GM21367 (cell line): ENCODE data around the gene MACF1.
"Not testable (repeated sequence)": the region's sequence is repeated elsewhere in the genome, so short reads cannot be mapped to it uniquely, and the experiment has no call there.

Experiments used
- ATAC-seq: cut with Tn5 transposase; IDR thresholded peaks from one replicate; pipeline ENCODE4 v1.9.1; 2021; ENCODE audit not compliant: unreplicated experiment

MACF1 gene

DNA sequence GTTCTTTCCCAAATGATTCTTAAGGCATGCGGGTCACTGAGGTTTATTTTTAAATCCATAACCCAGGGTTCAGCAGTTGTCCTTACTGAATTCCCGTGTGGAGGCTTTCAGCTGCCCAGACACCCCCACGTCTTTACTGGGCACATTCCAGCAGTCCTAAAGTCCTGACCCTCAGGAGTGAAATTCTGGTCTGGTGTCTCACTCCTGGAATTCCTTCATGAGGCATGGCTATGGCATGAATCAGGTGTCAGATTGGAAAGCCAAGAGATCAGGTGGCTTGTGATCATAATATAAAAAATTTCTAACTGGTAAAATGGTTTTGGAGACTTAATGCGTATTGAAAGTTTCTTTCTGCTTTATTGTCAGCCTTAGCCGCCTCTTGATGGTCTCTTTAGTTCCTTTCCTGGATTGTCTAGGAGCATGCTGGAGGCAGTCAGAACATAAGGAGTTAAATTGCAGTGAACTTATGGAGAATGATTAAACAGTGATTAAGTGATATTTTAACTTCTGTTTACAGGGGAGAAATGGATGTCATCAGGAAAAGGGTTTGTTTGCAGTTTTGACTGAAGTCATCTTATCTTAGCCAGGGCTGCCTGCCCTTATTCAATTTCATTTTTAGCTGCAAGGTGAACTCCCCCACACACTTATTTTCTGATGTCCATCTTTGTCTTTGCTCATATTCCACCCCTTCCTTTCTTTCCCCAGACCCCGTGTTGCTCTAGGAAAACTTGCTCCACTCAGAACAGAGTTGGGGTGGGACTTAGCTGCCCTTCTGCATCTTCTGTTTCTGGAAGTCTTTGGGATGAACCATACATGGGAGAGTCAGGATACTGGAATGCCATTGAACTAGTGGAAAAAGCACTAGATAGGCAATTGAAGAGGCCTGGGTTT, 25.7 kb upstream of the MACF1 start:
- no peak for ATAC-seq

DNA sequence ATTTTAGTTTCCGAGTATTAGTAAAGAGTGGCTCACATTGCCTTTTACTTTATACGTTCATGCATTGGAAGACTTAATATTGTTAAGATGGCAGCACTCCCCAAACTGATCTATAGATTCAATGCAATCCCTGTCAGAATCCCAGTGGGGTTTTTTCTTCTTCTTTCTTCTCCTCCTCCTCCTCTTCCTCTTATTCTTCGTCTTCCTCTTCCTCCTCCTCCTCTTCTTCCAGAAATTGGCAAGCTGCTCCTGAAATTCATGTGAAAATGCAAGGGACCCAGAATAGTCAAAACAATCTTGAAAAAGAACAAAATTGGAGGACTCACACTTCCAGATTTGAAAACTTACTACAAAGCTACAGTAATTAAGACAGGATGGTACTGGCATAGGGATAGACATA, 23.2 kb upstream of the MACF1 start:
- ATAC-seq: no peak

DNA sequence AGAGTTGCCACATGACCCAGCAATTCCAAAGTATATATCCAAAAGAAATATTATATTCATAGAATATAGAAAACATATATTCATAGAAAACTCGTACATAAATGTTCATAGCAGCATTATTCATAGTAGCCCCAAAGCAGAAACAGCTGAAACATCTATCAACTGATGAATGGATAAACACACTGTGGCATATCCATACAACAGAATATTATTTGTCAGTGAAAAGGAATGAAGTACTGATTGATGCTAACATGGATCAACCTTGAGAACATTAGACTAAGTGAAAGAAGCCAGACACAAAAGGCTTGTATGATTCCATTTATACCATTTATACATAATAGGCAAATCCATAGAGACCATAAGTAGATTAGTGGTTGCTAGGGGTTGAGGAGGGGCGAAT, 21.7 kb upstream of the MACF1 start:
- ATAC-seq: no peak

DNA sequence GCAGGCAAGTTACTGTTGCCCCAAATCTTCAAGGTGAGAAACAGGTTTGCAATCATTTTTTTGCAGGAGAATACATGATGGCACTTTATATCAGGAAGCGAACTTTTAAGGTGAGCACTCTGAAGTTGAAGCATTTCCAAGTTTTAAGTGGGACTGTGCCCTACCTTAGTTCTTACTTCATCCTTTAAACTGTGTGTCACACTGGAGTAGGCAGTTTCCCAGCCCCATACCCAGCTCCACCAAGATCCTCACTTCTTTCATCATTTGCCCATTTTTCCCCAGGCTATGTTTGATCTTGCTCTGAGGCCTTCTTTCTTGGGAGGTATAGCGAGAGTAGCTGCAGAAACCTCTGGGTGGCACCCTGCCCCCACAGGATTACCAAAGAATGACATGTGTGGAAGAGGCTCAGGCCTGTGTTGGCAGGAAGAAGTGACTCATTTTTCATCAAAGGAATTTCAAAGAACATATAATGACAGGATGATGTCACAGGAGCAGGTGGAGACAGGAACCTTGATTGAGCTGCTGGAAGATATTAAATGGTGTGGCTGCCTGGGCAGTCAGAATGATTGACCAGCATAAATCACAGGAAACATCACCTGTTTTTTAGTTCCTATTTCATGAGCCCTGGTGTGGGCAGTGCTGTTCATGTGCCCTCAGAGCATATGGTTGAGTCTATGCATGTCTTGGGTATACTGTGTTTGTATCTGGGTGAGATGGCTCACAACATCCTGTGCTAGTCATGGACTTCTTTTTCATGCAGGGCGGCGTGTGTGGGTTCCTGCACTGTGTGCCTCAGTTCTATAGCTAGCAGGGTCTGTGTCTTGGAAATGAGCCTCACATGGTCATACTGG, 20.8 kb upstream of the MACF1 start:
- ATAC-seq: no peak

DNA sequence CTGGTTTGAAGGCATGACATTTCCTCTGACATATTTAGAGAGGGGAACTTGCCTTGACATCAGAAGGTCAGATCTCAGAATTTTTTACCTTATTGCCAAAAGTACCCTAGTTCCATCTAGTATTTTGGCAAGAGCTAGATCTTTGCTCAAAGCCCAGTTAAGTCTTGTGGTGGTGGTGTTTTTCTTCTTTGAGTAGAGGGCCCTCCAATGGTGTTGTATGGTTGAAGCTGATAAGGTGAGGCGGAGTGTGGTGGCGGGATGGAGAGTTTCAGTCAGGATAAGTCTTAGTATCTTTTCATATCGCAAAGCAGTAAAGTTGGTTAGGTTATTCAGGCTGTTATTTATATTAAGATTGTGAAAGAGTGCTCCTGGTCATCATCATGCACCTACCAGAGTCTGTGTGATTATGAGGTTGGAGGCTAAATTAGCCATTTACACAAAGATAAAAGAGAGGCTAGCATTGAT, 20.1 kb upstream of the MACF1 start:
- no peak for ATAC-seq

DNA sequence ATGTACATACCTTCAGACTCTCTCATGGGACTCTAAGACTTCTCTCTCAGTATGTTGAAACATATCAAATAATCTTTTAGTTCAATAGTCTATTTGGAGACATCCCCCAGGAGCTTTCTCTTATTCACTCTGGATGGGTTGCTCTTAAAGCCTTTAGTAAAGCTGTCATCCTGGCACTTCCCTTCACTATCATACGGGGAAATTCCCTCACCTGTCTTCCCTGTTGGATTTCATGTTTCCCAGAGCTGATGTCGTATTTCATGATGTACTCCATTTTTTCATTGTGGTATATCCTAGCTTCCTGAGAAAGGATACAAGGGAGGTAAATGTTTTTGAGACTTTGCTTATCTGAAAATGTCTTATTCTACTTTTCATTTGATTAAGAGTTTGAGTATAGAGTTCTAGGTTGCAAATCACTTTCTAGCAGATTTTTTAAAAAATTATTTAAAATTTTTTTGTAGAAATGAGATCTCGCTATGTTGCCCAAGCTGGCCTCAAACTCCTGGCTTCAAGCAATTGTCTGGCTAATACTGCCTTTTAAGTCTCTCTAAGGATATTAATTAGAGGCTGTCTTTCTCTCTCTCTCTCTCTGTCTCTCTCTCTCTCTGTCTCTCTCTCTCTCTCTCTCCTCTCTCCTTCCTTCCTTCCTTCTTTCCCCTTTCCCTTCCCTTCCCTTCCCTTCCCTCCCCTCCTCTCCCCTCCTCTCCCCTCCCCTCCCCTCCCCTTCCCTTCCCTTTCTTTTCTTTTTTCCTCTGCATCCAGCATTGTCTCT, 17.0 kb upstream of the MACF1 start:
- no peak for ATAC-seq

DNA sequence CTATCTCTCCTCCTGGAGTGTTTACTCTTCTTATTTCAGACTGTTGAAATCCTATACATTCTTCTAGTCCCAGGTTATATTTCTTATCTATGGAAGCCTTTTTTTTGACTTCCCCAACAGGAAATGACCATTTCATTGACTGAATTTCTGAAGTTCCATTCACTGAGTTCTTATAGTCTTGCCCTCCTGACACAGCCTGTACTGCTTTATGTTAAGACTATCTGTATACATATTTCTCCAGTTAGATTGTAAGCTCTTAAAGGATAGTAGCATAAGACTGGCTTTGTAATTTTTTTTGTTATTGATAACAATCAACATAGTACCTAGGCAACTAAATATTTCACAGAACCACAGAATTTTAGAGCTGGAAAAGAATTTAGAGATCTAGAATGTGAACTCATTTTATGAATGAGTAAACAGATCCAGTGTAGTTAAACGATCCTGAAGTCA, 14.9 kb upstream of the MACF1 start:
- no peak for ATAC-seq

DNA sequence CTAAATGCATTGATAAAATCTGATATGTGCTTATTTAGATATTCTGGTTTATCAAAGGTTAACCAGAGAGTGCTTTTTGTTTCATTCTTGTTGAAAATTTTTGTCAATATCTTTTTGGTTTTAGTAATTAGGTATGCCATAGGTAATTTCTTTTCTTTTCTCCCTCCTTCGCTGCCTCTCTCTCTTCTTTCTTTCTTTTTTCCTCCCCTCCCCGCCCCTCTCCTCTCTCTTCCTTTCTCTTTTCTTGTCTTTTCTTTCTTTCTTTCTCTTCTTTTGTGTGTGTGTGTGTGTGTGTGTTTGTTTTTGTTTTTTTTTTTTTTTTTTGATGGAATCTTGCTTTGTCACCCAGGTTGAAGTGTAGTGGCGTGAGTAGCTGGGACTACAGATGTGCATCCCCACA, 14.4 kb upstream of the MACF1 start:
- ATAC-seq: no peak

DNA sequence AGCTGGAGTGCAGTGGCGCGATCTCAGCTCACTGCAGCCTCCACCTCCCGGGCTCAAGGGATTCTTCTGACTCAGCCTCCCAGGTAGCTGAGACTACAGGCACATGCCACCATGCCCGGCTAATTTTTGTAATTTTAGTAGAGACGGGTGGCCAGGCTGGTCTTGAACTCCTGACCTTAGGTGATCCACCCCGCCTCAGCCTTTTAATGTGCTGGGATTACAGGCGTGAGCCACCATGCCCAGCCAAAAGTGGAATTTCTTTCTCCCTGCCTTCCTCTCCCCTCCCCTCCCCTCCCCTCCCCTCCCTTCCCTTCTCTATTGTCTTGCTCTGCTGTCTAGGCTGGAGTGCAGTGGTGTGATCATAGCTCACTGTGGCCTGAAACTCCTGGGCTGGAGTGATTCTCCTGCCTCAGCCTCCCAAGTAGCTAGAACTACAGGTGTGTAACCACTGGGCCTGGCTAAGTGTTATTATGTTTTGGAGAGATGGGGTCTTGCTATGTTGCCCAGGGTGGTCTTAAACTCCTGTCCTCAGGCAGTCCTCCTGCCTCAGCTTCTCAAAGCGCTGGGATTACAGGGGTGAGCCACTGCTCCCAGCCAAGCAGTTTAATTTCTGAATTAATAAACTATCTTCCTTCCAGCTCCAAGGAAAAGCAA, 10.0 kb upstream of the MACF1 start:
- ATAC-seq: no peak

DNA sequence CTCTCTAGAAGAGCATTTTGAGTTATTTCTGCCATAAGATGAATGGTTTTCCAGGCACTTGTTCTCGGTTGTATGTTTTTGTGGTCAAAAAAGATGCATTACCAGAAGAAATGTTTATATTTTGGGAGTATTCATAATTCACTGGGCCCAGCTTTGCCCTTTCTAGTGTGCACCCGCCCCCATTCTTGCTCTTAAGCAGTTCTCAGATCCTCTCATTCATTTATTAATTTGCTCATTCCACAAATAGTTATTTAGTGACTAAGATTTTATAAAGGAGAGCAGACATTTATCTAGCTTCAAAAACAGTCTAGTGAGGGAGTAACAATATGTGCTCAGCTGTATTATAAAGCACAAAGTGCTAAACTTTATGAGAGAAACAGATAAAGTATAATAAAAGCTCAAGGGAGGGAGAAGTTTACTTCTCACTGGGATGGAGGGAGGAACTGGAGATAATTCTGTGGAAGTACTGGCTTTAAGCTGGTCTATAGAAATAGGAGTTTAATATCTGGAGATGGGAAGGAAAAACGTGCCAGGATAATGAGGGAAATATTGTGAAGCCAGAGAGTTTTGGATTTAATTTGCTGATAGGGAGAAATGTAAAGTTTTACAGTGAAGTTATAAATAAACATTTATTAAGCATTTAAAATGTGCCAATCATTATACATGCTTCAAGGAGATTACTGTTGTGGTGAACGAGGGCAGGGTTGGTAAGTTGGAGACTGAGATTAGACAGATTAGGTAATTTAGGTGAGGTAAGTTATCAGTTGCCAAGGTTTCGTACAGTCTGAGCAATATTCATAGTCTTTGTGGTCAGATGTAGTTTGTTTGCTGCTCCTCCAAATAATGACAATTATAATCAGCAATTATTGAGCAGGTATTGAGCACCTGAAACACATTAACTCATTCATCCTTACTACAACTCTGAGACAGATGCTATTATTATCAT, 9.1 kb upstream of the MACF1 start:
- ATAC-seq: no peak

DNA sequence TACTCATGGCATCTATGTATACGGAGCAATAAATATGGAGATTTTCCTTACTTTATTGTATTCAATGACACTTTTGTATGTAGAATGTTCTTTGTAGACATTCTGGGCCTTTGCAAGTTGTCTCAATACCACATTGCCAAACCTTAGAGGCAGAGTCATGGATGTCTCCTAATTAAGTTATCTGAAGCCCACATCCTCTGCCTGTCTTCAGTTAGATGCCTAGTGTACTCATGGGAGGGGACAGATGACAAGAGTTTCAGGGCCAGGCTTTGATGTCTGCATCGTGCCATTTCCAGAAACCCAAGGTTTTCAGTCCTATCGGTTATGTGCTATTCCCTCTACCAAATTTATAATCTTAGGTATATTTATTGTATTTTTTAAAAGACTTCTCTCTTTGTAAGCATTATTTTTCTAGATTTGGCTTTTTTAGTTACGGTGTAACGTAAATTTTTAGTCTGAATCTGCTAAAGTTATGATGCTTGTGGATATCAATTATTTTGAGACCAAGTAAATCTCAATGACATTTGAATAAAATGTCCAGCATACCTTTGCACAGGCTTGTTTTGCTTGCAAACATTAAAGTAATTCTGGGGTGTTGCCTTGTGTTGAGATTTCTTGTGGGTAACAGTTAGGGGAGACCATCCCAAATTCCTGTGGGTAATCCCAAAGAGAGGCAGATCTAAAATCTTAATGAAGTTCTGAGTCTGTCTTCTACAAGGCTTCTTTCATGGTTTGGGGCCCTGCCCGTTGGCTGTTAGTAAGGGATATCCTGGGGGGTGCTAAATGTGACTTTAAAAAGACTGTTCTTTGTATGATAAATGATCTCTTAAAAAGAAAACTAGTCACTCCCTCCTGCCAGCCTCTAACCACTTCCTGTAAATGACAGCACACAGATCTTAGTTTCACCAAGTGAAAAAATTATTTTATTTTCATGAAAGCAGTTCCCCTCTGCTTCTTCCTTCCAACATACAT, 8.0 kb upstream of the MACF1 start:
- ATAC-seq: no peak

DNA sequence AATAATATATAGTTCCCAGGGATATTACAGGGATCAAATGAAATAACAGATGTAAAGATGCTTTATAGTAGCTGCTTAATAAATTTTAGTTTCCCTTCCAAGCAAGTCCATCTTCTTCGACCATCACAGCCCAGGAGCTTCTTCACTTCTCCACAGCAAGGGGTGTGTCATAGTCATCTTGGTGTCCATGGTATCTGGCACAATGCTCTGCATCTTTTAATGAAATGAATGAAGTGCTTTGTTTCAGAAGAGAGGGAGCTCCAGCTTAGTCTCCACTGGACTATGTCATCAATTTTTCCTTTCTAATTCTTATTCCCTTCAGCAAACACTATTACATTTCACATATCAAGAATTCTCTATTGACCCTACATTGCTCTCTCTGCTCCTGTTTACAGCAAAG, 4.9 kb upstream of the MACF1 start:
- no peak for ATAC-seq

DNA sequence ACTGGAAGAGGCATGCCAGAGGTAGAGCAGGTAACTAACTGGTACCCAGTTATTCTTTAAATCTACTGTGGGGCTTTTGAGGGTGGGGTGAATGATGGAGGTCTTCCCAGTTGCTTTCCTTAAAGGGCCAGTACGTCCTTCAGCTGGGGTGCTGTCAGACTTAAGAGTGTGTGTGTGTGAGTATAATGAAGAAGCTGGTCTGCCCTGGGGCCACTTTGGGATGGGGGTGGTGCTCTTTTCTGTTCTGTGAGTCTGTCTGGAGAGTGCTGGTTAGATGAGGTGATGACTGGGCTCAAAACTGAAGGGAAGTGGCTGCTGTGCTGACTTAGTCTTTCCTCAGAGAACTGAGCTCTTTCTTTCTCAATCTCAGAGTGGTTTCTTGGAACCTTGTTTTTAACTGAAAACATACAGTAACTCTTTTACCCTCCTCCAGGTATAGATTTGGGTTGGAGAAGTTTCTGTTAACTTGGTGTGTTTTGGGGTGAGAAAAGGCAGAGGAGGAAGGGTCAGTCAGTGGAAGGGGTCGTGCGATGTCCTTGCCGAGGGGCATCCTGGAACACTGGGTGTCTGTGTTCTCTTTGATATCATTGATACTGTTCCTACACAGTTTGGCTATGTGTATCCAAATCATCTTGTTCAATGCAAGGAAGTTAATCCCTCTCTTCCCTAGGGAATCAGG, 746 bp downstream of the MACF1 start:
- no peak for ATAC-seq

DNA sequence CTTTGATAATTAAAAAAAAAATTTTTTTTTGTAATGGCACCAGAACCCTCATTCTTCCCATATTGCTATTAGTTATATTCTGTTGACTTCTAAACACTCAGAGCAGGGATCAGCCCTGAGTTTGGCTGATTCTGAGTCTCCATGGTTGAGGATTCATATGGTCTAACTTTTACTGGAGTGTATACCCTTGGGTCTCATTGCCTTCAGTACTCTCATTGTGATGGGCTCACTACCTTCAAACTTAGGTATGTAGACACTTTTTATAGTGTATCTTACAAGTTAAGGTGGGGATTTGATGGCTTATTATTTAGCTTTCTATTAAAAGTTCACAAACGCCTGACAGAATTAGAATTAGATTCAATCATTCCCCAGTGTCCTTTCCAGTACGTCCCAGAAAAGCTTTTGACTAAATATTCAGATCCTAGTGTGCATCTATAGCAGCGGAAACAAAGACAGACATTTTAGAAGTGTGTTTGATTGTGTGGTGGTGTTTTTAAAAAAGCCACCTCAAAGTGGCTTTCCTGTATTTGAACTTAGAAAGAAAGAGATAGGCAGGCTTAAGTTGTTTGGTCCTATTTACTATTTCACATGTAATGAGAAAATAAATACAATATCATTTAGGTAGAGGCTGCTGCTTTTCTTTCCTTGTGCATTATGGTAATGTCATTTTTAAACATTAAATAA, 1.4 kb downstream of the MACF1 start:
- ATAC-seq: no peak

DNA sequence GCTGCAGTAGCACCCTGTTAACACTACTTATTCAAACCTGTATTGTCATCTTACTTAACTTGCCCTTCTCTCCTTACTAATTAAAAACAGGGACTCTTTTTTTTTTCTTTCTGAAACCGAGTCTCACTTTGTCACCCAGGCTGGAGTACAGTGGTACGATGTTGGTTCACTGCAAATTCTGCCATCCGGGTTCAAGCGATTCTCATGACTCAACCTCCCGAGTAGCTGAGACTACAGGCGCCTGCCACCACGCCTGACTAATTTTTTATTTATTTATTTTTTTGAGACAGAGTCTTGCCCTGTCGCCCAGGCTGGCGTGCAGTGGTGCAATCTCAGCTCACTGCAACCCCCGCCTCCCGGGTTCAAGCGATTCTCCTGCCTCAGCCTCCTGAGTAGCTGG, 3.9 kb downstream of the MACF1 start:
- ATAC-seq: not testable (repeated sequence)

DNA sequence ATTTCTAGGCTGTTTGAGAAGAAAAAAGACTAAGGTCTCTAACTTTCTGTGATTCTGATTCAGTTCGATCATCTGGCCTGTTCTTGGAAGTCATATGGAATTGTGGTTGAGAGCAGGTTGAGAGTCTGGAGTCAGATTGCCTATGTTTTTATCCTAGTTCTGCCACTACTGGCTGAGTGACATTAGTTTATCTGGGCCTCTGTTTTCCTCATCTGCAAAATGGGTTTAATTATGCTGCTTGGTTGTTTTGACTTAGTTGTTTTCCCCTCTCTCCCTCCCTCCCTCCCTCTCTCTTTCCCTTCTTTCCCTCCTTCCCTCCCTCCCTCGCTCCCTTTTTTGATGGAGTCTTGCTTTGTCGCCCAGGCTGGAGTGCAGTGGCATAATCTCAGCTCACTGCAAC, 6.2 kb downstream of the MACF1 start:
- no peak for ATAC-seq

DNA sequence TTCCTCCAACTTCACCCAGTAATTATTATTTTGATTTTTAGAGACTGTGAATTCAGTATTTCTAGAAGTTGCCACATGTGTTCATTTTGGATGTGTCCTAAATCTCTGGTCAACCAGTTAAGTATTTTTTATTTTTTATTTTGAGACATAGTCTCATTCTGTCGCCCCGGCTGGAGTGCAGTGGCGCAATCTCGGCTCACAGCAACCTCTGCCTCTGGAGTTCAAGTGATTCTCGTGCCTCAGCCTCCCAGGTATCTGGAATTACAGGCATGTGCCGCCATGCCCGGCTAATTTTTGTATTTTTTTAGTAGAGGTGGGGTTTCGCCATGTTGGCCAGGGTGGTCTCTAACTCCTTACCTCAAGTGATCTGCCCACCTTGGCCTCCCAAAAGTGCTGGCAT, 8.0 kb downstream of the MACF1 start:
- no peak for ATAC-seq
